Cardiac fibroblast (primary cell): Measurements from ENCODE around the gene CMTR2.

Experiments used
- DNase-seq, 2 donors: peaks; one replicate each; pipeline versions ENCODE4 v3.0.0 to v3.0.0-alpha.2; 2010; ENCODE audit warnings: low read depth in 2 of 2
- H3K4me3 ChIP-seq, 2 donors: replicated peaks in 1 of 2; 1 replicate in 1 of 2; 2 replicates in 1 of 2; pipeline ENCODE4 v1.5.1; 2011; ENCODE audit warnings: low read depth in 2 of 2, low read length in 2 of 2, mild to moderate bottlenecking in 2 of 2, moderate library complexity in 1 of 2
- TF ChIP-seq, protein P1 (sequence below): IDR thresholded peaks from one replicate; pipeline ENCODE4 v1.5.1; 2011; ENCODE audit warnings: low read depth, mild to moderate bottlenecking, low read length, inconsistent platforms

Gene CMTR2

DNA sequence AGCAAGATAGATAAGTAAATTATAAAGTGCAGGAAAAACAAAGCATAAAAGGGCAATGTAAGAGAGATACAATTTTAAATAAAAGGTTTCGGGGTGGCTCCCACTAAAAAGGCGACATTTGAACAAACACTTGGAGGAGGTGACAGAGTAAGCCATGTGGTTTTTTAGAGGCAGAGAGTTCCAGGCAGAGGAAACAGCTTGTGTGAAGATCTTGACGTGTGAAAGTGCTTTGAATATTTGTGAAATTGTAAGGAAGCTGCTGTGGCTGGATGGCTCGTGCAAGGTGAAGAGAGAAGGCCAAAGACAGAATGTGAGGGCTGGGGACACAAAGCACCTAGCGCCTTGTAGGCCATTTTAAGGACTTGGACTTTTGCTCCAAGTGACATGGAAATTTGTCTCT lies 30.1 kb downstream of the CMTR2 start:
- TF ChIP-seq, protein P1, sequence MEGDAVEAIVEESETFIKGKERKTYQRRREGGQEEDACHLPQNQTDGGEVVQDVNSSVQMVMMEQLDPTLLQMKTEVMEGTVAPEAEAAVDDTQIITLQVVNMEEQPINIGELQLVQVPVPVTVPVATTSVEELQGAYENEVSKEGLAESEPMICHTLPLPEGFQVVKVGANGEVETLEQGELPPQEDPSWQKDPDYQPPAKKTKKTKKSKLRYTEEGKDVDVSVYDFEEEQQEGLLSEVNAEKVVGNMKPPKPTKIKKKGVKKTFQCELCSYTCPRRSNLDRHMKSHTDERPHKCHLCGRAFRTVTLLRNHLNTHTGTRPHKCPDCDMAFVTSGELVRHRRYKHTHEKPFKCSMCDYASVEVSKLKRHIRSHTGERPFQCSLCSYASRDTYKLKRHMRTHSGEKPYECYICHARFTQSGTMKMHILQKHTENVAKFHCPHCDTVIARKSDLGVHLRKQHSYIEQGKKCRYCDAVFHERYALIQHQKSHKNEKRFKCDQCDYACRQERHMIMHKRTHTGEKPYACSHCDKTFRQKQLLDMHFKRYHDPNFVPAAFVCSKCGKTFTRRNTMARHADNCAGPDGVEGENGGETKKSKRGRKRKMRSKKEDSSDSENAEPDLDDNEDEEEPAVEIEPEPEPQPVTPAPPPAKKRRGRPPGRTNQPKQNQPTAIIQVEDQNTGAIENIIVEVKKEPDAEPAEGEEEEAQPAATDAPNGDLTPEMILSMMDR, result no peak
- DNase-seq, result no peak
- no peak overlapping the region for H3K4me3 ChIP-seq

DNA sequence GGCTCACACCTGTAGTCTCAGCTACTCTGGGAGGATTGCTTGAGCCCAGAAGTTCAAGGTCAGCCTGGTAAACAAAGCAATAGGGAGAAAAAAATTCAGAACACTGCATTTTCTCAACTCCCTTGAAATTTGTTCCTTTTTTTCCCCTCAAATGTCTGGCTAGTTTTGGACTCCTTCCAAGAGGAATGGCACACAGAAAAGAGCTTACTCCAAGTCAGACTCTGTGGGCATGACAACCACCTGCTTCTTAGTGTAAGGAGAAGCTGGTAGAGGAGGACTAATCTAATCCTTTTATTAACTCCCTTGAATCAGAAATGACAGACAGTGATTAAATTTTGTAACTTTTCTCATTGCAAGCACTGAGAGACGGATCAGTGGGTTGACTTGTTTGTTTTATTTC lies 30.8 kb downstream of the CMTR2 start:
- DNase-seq, result no peak
- no peak overlapping the region for H3K4me3 ChIP-seq
- TF ChIP-seq, protein P1, result no peak

- H3K4me3 ChIP-seq, result no peak overlapping the region
- TF ChIP-seq, protein P1, result no peak
- DNase-seq, result no peak
Observed at GRCh38 chr16:71257768-71258167, 31.4 kb downstream of the CMTR2 start.

DNA sequence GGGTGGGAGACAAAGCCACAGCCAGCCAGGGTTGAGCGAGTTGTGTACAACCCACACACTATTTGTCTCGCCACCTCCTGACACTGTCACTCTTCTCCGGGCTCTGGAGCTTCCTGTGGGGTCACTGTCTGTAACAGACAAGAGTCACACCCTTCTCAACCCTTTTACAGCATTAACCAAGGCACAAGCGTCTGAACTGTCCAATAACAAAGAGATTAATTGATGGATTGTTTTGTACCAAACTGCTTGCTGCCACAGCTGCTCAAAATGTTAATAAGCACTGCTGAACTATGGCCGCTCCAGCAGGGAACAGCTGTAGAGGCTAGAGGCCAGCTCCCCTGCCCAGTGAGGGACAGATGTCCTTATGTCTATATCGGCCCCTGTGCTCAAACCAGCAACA lies 33.5 kb downstream of the CMTR2 start:
- DNase-seq, result no peak
- no peak overlapping the region for H3K4me3 ChIP-seq
- TF ChIP-seq, protein P1, result no peak

GRCh38 chr16:71254832-71255525 lies 34.2 kb downstream of the CMTR2 start:
- DNase-seq, result no peak
- TF ChIP-seq, protein P1, result no peak
- no peak overlapping the region for H3K4me3 ChIP-seq

DNA sequence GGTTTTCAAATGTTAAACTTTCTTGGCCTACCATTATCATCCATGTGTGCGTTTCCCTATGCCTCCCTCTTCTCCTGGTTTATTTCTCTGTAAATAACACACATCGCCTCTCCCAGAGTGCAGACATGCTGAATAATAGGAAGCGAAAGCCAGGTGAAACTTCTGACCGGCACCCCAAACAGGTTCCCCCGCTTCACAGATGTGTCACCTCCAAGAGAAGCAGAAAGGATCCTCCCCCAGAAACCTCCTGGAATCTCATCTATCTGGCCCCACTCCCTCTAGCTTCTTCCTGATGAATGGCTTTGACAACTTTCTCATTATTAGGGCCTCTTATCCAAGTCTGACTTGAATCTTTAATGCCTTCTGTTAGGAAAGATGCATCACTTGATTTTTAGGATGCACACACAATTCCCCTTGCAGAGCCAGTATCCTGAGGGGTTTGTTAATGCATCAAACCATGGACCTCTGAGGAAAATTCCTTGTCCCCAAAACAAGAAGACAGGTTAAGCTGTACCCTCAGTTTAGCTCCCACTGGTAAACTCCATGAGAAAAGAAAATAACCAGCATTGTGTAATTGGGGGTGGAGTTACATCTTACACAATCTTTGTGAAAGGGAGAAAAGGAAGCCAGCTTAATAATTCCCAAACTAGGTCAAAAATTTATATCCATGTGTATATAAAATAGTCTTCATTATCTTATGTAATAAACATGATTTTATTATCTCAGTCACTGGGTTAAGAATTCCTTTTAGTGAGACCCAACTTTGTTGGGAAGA lies 38.6 kb downstream of the CMTR2 start:
- no peak overlapping the region for H3K4me3 ChIP-seq
- TF ChIP-seq, protein P1, result no peak
- DNase-seq, result peak; percentile 6 to 7
